Measurements from ENCODE around the gene TMBIM4. TPM values are rescaled to one million over a fixed set of nuclear protein-coding genes. Genes with fewer than 3 reads are reported as not detected.

TMBIM4 gene
- total RNA-seq, 1 donor from 2014 or later, result 60.9 TPM

DNA sequence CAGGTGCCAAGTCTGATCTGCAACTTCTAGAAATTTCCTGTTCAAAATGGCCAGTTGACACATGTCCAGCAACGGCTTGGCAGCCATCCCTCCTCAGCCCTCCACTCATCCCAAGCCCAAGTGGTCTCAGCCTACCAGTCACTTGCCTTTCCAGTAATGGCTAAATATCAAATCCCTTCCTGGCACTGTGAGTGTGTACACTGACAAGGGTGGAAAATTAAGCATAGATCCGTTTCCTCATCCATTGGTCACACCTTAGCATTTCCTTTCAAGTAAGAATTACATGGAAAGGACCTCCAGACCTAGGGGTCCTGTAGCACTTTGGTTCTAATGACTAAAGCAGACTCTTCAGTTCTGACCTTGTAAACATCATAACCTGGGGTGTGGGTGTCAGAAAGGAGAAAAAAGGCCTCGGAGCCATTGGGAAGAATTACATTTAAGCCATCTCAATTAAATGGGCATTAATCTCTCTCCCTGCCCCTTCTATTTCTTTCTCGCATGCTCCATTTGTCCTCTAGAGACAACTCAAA is 54.7 kb downstream of the TMBIM4 start:
- no peak for DNase-seq (ENCODE audit: low read depth)
- H3K4me3 ChIP-seq (ENCODE audit: low read depth, low read length), result no peak overlapping the region
- TF ChIP-seq, protein P1, sequence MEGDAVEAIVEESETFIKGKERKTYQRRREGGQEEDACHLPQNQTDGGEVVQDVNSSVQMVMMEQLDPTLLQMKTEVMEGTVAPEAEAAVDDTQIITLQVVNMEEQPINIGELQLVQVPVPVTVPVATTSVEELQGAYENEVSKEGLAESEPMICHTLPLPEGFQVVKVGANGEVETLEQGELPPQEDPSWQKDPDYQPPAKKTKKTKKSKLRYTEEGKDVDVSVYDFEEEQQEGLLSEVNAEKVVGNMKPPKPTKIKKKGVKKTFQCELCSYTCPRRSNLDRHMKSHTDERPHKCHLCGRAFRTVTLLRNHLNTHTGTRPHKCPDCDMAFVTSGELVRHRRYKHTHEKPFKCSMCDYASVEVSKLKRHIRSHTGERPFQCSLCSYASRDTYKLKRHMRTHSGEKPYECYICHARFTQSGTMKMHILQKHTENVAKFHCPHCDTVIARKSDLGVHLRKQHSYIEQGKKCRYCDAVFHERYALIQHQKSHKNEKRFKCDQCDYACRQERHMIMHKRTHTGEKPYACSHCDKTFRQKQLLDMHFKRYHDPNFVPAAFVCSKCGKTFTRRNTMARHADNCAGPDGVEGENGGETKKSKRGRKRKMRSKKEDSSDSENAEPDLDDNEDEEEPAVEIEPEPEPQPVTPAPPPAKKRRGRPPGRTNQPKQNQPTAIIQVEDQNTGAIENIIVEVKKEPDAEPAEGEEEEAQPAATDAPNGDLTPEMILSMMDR (conservative IDR thresholded peaks at IDR 0.05; ENCODE audit: low read depth, low read length), result no peak

- no peak overlapping the region for H3K4me3 ChIP-seq (ENCODE audit: low read depth, low read length)
- no peak for DNase-seq (ENCODE audit: low read depth)
- TF ChIP-seq, protein P1 (conservative IDR thresholded peaks at IDR 0.05; ENCODE audit: low read depth, low read length), result no peak
These were observed 56.3 kb downstream of the TMBIM4 start for GRCh38 chr12:66113471-66113870.

DNA sequence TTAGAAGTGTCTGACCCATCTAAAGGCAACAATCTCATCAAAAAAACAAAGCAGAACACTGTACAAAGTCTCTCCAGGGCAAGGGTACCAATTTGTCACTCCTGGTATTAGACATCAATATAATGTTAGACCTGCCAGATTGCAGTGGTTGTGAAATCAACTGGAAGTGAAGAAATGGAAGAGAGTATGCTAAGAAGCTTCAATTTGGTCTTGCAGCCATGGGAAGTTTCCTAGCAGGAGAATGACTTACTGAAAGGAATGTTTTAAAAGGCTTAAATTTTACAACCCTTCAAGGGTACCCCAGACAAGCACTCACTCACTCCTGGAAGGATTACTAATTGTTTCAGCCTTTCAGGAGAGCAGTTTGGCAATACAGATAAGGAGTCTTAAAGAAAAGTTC is 58.2 kb downstream of the TMBIM4 start:
- no peak for DNase-seq (ENCODE audit: low read depth)
- TF ChIP-seq, protein P1 (conservative IDR thresholded peaks at IDR 0.05; ENCODE audit: low read depth, low read length), result no peak
- no peak overlapping the region for H3K4me3 ChIP-seq (ENCODE audit: low read depth, low read length)

DNA sequence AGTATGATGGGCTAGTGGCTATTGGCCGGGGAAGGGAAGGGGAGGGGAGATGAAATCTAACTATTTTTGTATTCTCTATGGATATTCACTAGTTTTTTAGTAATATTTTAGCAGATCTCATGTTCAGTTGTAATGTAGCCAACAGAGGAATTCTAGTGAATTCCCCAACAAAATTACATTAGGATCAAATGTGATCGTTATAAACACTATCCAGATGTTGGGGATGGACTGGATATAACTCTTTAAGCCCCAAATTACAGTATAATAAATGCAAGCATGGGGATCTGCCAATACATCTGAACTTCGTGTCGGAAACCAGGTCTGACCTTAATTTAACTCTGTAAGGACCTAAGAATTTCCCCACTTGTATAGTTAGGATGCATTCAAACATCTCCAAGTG is 60.7 kb downstream of the TMBIM4 start:
- no peak overlapping the region for H3K4me3 ChIP-seq (ENCODE audit: low read depth, low read length)
- no peak for DNase-seq (ENCODE audit: low read depth)
- TF ChIP-seq, protein P1 (conservative IDR thresholded peaks at IDR 0.05; ENCODE audit: low read depth, low read length), result no peak

GRCh38 chr12:66108386-66108785 is 61.4 kb downstream of the TMBIM4 start:
- H3K4me3 ChIP-seq (ENCODE audit: low read depth, low read length), result no peak overlapping the region
- no peak for DNase-seq (ENCODE audit: low read depth)
- TF ChIP-seq, protein P1 (conservative IDR thresholded peaks at IDR 0.05; ENCODE audit: low read depth, low read length), result no peak

GRCh38 chr12:66107451-66107915 is 62.3 kb downstream of the TMBIM4 start:
- DNase-seq (ENCODE audit: low read depth), result peak; percentile 80
- TF ChIP-seq, protein P1 (conservative IDR thresholded peaks at IDR 0.05; ENCODE audit: low read depth, low read length), result peak; percentile 79
- no peak overlapping the region for H3K4me3 ChIP-seq (ENCODE audit: low read depth, low read length)
